ENCODE data around the gene SCT.
A peak's percentile ranks its signal among the peaks of the same experiment; 100 is the strongest.

SCT gene

GRCh38 chr11:620935-621814, 5.8 kb downstream of the SCT start:
- DNase-seq = no peak

DNA sequence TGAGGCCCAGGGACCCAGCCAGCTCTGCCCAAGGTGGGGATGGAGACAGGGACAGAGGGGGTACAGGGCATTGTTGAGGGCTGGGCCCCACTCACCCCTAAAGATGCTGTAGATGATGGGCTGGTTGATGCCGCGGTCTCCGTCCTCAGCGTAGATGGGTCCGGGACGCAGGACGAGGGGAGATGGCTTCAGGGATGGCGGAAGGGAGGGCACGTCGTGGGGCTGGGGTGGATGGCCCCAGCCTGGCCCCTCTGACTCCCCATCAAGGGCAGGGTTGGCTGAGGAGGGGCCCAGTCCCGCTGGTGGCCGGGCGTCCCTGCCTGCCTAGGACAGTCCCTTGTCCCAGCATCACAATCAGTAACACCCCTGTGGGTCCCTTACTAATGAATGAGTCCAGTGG, 6.8 kb downstream of the SCT start:
- DNase-seq = no peak

DNA sequence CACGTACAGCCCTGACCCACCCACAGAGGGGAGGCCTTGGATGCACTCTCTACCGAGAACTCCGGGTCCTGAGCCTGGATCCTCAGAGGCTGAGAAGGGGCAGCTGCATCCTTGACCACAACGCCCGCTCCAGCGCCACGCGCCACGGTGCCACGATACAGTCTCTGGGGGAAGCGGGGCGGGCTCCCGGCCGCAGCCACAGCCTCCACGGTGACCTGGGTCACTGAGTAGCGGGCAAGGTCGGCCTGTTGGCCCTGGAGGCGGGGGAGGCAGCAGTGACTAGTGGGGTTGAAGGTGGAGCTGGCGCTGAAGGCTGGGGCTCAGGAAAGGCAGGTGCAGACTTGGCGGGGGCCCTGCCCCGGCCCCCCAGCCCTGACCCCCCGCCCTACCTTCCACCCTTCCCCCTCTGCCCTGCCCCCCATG, 7.3 kb downstream of the SCT start:
- no peak for DNase-seq

- DNase-seq = no peak
These were observed 7.9 kb downstream of the SCT start for GRCh38 chr11:618856-619627.

DNA sequence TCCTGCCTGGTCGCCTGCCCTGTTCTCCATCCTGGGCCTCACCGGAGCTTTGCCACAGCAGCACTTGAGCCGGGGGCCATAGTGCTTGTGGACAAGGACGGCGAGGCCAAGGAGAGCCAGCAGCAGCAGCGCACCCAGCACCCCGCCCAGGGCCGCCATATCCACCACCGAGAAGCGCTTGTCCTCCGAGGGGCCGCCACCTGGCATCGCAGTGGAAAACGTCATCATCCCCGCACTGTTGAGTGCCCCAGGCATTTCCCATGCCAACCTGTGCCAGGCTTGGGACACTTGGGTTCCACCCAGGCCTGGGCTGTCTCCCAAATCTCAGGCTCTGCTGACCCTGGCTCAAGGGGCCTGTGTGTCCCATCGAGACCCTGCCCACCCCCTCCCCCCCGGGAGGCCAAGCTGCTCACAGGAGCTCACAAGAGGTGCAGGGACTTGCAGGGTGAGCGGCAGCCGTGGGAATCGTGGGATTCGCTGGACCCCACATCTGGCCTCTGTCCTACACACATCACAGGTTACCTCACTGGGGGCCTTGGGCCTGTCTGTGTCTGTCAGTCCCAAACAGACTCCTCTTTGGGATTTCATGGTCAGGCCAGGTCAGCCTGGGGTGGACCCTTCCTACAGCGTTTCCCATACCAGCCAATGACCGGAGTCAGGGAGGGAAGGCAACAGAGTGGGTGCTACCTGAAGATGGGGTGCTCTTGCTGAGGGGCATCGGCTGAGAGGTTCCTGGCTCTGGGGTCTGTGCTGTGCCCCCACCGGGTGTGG, 8.9 kb downstream of the SCT start:
- DNase-seq = no peak

DNA sequence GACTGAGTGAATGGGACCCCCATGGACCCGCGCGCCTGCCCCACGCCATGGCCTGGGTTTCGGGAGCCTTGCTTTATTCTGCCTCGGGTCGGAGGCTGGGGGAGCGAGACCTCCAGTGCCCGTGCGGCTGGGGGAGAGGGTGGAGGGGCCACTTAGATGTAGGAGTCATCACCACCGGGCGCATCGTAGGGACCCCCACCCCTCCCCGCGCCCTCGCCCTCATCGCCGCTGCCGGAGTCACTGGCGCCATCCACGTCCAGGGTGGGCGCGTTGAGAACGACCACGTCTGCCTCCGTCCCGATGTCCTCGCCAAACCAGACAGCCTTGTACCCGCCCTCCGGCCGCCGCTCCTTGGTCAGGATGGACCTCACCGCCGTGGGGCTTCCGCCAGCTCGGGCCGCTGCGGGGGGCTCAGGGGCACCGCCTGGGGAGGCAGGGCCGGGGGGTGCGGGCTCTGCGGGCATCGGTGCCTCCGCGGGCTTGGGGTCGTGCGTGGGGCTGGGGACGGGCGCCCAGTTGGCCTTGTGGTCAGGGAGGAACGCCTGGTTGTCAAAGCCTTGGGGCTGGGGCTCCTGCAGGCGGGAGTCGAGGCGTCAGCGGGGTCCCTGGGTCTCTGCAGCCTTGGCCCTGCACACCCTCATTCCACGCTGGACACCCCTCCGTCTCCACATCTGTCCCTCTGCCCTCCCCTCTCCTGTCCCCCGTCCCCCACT, 9.6 kb downstream of the SCT start:
- DNase-seq = no peak

GRCh38 chr11:616320-617198, 10.4 kb downstream of the SCT start:
- DNase-seq = no peak

GRCh38 chr11:615504-616319, 11.3 kb downstream of the SCT start, which contains the start of gene IRF7:
Gene IRF7 (minus strand): TSS chr11:615950. CDS start chr11:615364, 586 bp downstream.
- DNase-seq = peak; percentile 93

- no peak for DNase-seq
These were observed 12.1 kb downstream of the SCT start for GRCh38 chr11:614623-615503.

GRCh38 chr11:614021-614622, 12.9 kb downstream of the SCT start:
- DNase-seq = no peak

DNA sequence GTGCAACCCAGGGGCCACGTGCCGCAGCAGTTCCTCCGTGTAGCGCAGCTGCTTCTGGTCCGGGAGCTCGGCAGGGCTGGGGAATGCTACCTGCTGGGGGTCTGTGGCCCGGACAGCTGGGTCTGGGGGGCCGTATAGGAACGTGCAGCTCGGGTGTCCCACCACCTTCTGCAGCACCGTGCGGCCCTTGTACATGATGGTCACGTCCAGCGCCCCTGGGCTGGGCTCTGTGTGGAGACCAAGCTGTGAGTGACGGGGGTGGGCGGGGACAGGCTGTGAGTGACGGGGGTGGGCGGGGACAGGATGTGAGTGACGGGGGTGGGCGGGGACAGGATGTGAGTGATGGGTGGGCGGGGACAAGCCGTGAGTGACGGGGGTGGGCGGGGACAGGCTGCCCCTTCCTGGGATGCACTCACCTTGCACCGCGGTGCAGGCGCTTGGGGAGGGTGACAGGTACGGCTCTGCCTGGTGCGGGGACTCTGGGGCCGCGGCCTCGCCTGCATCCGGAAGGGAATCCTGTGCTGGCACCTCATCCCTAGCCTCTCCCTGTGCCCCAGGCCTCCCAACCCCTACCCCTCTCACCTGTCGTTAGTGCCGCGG, 13.5 kb downstream of the SCT start:
- DNase-seq = peak; percentile 60

DNA sequence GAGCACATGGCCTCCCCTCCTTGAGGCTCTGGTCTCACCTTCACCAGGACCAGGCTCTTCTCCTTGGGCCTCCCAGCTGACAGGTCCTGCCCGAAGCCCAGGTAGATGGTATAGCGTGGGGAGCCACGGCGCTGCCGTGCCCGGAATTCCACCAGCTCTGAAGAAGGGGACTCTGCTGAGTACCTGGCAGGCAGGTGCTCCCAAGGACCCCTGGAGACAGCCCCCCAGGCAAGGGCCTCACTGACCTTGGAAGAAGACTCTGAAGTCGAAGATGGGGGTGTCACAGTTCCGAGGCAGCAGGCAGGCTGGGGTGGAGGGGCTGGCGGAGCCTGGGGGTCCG, 14.1 kb downstream of the SCT start:
- no peak for DNase-seq

DNA sequence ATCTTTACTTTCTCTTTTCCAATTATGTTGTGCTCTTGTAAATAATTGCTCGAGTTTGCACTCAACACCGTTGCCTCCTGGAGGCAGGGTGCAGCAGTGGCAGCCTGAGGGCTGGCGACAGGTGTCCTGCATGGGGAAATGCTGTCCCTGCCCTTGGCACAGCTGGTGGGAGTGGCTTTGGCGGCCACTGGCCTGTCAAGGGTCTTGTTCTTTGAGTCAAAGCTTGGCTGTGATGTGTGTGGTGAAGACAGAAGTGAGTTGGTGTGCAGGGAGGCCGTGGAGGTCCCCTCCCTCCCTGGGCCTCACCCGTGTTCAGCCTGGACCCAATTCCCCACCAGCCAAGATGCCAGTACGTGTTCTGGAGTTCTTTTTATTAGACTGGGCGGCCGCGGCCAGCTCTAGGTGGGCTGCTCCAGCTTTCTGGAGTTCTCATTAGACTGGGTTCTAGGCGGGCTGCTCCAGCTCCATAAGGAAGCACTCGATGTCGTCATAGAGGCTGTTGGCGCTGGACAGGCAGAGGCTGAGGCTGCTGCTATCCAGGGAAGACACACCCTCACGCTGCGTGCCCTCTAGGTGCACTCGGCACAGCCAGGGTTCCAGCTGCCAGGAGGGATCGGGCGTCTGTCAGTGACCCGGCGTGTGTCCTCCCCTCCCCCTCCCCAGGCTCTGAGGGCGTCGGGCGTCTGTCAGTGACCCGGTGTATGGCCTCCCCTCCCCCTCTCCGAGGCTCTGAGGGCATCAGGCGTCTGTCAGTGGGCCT, 14.6 kb downstream of the SCT start:
- DNase-seq = peak; percentile 67

DNA sequence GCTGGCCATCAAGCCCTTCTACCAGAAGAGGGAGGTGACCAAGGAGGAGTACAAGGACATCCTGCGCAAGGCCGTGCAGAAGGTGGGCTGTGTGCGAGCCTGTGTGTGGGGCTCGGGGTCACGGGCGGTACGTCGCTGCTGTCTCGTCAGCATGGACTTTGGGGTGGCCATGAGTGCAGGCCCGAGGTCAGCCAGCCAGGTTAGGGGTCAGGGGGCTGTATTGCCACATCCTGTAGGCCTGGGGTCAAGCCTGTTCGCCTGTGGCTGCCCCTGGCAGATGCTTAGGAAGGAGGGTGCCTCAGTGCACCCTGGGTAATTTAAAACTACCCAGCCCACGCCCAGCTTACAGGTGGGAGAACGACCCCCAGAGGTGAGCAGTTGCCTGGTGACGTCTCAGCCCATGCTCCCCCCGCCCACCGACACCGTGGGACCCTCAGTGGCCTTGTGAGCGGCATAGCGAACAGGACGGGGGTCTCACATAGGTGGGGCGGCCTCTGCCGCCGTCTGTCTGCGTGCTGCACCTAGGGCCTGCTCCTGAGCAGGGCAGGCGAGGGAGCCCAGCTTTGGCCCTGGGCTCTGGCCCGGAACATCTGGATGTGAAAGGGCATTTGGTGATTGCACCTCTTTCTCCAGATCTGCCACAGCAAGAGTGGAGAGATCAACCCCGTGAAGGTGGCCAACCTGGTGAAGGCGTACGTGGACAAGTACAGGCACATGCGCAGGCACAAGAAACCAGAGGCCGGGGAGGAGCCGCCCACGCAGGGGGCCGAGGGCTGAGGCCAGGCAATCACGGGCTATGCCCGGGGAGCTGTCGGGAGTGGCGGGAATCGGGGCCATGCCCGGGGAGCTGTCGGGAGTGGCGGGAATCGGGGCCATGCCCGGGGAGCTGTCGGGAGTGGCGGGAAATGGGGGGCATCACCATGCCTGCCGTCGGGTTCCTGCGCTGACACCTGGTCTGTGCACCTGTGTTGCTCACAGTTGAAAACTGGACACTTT, 15.7 kb downstream of the SCT start:
- no peak for DNase-seq

GRCh38 chr11:610146-610801, 16.7 kb downstream of the SCT start:
- no peak for DNase-seq

DNA sequence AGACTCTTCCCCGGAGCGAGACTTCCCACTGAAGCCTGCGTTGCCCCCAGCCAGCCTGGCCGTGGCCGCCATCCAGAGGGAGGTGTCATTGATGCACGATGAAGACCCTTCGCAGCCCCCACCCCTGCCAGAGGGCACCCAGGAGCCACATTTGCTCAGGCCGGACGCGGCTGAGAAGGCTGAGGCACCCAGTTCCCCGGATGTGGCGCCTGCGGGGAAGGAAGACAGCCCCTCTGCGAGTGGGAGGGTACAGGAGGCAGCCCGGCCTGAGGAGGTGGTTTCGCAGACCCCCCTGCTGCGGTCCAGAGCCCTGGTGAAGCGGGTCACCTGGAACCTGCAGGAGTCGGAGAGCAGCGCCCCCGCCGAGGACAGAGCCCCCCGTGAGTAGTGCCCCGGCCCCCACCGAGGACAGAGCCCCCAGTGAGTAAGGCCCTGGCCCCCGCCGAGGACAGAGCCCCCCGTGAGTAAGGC, 17.6 kb downstream of the SCT start:
- DNase-seq = no peak
